VCaP (cell line): Measurements from ENCODE around the gene LRRIQ3.
"Not testable (repeated sequence)": the region's sequence is repeated elsewhere in the genome, so short reads cannot be mapped to it uniquely, and the experiment has no call there.

Source experiments
- H3K27ac ChIP-seq: fragments of 450-650 bp; 2 replicates; pipeline ENCODE4 v1.5.1; 2017
- TF ChIP-seq, protein P1 (sequence below): fragments of 450-650 bp; conservative IDR thresholded peaks from 2 replicates; pipeline ENCODE4 v1.5.1; 2017; ENCODE audit warnings: mild to moderate bottlenecking, moderate library complexity

LRRIQ3 gene

DNA sequence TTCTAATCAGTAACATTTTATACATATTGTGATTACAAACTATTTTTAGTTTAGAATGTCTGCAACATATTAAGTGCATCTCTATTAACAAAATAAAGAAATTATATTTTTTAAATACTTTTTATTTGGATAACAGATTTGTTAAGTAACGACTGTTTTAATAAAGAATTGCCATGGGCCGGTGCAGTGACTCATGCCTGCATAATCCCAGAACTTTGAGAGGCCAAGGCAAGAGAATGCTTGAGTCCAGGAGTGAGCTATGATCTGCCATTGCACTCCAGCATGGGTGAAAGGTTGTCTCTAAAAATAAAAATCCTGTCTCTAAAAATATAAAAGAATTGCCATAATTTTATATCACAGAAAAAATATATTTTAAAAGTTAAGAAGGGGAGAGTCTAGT, 4.1 kb downstream of the LRRIQ3 start:
- H3K27ac ChIP-seq = no peak overlapping the region
- TF ChIP-seq, protein P1, sequence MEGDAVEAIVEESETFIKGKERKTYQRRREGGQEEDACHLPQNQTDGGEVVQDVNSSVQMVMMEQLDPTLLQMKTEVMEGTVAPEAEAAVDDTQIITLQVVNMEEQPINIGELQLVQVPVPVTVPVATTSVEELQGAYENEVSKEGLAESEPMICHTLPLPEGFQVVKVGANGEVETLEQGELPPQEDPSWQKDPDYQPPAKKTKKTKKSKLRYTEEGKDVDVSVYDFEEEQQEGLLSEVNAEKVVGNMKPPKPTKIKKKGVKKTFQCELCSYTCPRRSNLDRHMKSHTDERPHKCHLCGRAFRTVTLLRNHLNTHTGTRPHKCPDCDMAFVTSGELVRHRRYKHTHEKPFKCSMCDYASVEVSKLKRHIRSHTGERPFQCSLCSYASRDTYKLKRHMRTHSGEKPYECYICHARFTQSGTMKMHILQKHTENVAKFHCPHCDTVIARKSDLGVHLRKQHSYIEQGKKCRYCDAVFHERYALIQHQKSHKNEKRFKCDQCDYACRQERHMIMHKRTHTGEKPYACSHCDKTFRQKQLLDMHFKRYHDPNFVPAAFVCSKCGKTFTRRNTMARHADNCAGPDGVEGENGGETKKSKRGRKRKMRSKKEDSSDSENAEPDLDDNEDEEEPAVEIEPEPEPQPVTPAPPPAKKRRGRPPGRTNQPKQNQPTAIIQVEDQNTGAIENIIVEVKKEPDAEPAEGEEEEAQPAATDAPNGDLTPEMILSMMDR = no peak

DNA sequence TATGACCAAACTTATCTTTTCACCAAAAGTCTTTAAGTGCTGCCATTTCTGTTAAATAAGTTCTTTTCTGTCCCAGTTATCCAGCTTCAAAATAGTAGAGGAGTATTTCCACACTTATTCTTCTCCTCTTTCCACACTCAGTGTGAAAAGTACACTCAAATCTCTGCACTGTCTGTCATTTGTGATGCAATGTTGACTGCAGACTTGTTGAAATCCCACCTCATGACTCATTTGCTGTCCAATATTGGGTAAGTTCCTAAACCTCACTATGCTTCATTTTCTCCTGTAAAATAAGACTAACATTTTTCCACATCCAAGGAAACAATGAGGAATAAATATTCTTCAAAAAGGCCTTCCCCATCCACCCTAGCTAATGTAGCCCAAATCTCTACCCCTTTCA, 17.5 kb downstream of the LRRIQ3 start:
- TF ChIP-seq, protein P1 = no peak

DNA sequence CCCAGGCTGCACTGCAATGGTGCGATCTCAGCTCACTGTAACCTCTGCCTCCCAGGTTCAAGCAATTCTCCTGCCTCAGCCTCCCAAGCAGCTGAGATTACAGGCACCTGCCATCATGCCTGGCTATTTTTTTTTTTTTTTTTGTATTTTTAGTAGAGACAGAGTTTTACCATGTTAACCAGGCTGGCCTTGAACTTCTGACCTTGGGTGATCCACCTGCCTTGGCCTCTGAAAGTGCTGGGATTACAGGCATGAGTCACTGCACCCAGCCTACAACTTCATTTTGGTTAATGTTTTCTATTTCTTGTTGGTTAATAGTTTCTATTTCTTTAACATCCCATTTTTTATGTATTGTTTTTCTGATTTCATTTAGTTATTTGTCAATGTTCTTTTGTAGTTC, 23.6 kb downstream of the LRRIQ3 start:
- not testable (repeated sequence) for H3K27ac ChIP-seq

More for the DNA sequence above, 17.5 kb downstream of the LRRIQ3 start:
- H3K27ac ChIP-seq = no peak overlapping the region

DNA sequence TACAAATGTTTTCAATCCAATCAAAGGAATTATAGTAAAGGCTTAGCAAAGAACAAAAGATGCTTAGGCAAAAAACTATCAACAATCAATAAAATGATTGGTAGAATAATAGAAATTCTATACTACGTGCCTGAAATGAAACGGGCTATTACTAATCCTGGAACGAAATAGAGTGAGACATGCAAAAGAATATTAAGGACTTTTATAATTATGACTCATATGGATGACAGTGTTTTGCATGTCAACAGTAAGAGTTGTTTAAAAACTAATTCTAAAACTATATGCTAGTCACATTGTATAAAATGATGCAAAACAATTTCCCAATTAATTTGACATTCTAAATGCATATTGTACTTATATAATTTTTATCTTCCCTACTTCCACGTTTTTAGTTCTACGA, 35.6 kb downstream of the LRRIQ3 start:
- TF ChIP-seq, protein P1 = no peak
- no peak overlapping the region for H3K27ac ChIP-seq

DNA sequence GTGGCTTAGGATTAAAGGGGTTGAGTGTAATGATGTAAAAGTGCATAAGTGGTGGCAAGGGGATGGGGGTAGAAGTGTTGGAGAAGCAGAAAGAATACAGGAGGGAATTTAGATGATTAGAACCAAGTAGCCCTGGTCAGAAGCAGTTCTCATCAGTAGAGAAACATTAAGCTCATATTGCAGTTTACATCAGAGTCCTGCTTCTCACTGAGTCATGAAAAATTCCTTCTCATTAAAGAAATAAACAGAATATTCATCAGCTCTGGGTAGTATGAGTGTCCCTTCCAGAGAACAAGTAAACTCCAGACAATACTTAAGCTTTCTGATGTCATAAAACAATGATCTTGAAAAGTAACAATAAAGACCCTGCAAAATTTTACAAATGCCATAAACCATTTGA, 36.5 kb downstream of the LRRIQ3 start:
- no peak overlapping the region for H3K27ac ChIP-seq
- TF ChIP-seq, protein P1 = no peak

DNA sequence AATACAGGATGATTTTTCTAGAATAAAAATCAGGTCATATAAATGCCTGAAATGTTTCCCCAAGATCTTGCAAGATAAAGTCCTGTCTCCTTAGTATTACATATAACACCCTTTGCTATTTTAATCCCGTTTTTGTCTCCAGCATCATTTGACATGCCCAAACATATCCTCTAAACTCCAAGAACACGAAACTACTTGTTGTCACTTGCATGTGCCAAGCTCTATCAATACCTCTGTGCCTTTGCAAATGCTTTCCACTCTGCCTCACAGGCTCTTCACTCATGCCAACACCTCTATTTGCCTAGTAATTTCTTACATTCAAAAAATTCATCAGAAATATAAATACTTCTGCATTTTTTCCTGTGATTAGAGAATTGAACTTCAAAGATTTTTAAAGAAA, 37.9 kb downstream of the LRRIQ3 start:
- no peak overlapping the region for H3K27ac ChIP-seq
- TF ChIP-seq, protein P1 = no peak

DNA sequence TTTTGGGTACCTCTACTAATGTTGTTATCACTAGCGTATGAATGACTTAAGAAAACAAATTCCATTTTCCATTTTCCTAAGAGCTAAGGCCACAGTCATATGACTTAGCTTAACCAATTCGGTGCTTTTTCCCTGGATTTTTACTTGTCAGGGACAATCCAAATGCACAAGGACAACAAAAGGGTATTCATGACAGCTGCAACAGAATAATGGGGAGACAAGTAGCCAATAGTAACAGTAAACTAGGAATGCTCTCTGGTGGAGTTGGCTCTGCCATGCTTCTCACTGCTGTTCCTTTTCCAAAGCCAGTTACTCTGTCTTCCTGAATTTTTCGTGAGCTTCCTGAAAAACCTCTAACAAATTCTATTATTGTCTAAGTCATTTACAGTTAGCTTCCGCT, 52.9 kb downstream of the LRRIQ3 start:
- TF ChIP-seq, protein P1 = no peak
- H3K27ac ChIP-seq = no peak overlapping the region

DNA sequence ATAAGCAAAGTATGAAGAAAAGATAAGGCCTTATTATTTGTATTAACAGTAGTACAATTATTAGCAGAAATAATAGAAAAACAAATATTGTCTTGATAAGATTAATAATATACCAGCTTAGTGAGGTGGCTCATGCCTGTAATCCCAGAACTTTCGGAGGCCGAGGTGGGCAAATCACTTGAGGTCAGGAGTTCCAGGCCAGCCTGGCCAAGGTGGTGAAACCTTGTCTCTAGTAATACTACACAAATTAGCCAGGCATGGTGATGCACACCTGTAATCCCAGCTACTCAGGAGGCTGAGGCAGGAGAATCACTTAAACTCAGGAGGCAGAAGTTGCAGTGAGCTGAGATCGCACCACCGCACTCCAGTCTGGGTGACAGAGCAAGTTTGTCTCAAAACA, 80.6 kb downstream of the LRRIQ3 start:
- not testable (repeated sequence) for H3K27ac ChIP-seq

DNA sequence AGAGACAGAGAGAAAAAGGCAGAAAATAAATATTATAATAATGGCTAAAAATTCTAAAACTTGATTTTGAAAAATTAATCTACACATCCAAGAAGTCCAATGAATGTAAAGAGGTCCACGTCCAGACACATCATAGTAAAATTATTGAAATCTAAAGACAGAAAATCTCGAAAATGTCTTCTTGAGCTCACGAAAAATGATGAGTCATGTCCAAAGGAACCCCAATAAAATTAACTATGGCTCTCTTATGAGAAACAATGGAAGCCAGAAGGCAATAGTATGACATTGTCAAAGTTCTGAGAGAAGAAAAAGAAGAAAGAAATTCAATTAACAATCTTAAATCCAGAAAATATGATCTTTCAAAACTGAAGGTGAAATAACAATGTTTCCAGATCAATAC, 84.6 kb downstream of the LRRIQ3 start:
- H3K27ac ChIP-seq = no peak overlapping the region
- TF ChIP-seq, protein P1 = no peak
